Left cardiac atrium (tissue), 4 donors: ENCODE data around the gene BACH2. TPM values are rescaled to one million over a fixed set of nuclear protein-coding genes. Genes with fewer than 3 reads are reported as not detected.
"Not testable (repeated sequence)": the region's sequence is repeated elsewhere in the genome, so short reads cannot be mapped to it uniquely, and the experiment has no call there.

ENCODE experiments used
- ATAC-seq, 2 donors: fragments of 200-7000 bp; cut with Tn5 transposase; one replicate each; pipeline ENCODE4 v1.9.1; 2020; ENCODE audit warnings: mild to moderate bottlenecking in 2 of 2, moderate library complexity in 2 of 2
- DNase-seq: peaks from one replicate; pipeline ENCODE4 v3.0.0-alpha.2; 2020
- intact Hi-C, 2 donors: fragments of 100-400 bp; cut with DNase I; formaldehyde crosslinking; loops; one replicate each; pipeline versions ENCODE4 v1.14.1 to v1.15.1; 2022 to 2023
- total RNA-seq, 2 donors: library from RNA; stranded (reverse); fragmentation: NEBNext Ultra II Directional; extraction: Animal tissue kit (Norgen Biotek cat#: 25700); gene quantifications; one replicate each; pipeline ENCODE4 v1.2.1, GENCODE V29; 2021
- donor health status: DM: no; HTN: yes; CAD: no.
- donor health status: DM: no; HTN: yes; CAD: no; lungs with severe emphysema.
- donor health status: DM: yes; HTN: yes; CAD: no.
- donor health status: Dilated cardiomyopathy.

The BACH2 gene
- total RNA-seq, 2 donors from 2014 or later, result 2.0 to 2.5 TPM

- DNase-seq (peak; percentile 85), ATAC-seq (peak; percentile 99)
Measured at GRCh38 chr6:90285611-90286381, 10.8 kb downstream of the BACH2 start.

GRCh38 chr6:90285042-90285481 is 11.6 kb downstream of the BACH2 start:
- ATAC-seq, result peak in 1 of 2 donors; percentile 32
- intact Hi-C loops, result loop anchor here in 1 of 2 donors (5.0 to 10.0 kb wide), 2 partner anchors 112 to 190 kb away; no protein-coding TSS in a partner anchor
- DNase-seq, result no peak

More at GRCh38 chr6:90285611-90286381, 10.8 kb downstream of the BACH2 start:
- intact Hi-C loops, result loop anchor here in 1 of 2 donors (5.0 to 10.0 kb wide), 2 partner anchors 112 to 189 kb away; no protein-coding TSS in a partner anchor

- intact Hi-C loops, result loop anchor here in 1 of 2 donors (5.0 to 10.0 kb wide), 2 partner anchors 113 to 190 kb away; no protein-coding TSS in a partner anchor
- ATAC-seq (peak; percentile 36 to 91), DNase-seq (no peak)
Measured at GRCh38 chr6:90284236-90285041, 12.2 kb downstream of the BACH2 start.

- intact Hi-C loops, result loop anchor here in 1 of 2 donors (10.0 kb wide), 1 partner anchor 193 kb away; no protein-coding TSS in a partner anchor
- DNase-seq, ATAC-seq: not testable (repeated sequence)
Measured at GRCh38 chr6:90282265-90282664, 14.4 kb downstream of the BACH2 start.

GRCh38 chr6:90278129-90278528 is 18.5 kb downstream of the BACH2 start:
- DNase-seq (no peak), ATAC-seq (no peak)
- intact Hi-C loops, result no loop called here

- DNase-seq (no peak), ATAC-seq (no peak)
- intact Hi-C loops, result no loop called here
Measured at GRCh38 chr6:90277302-90278011, 19.2 kb downstream of the BACH2 start.

GRCh38 chr6:90274451-90275030 is 22.1 kb downstream of the BACH2 start:
- intact Hi-C loops, result no loop called here
- DNase-seq, result no peak
- ATAC-seq, result peak; percentile 55 to 71

- intact Hi-C loops, result no loop called here
- no peak for DNase-seq
- ATAC-seq, result no peak
Measured at GRCh38 chr6:90273863-90274262, 22.8 kb downstream of the BACH2 start.

GRCh38 chr6:90272895-90273294 is 23.7 kb downstream of the BACH2 start:
- ATAC-seq (no peak), DNase-seq (no peak)
- intact Hi-C loops, result no loop called here

- intact Hi-C loops, result no loop called here
- DNase-seq (no peak), ATAC-seq (no peak)
Measured at GRCh38 chr6:90271831-90272230, 24.8 kb downstream of the BACH2 start.

GRCh38 chr6:90269334-90269733 is 27.3 kb downstream of the BACH2 start:
- intact Hi-C loops, result no loop called here
- no peak for ATAC-seq
- DNase-seq, result no peak

GRCh38 chr6:90268178-90268577 is 28.5 kb downstream of the BACH2 start:
- no peak for ATAC-seq
- no peak for DNase-seq
- intact Hi-C loops, result no loop called here

GRCh38 chr6:90266905-90267621 is 29.6 kb downstream of the BACH2 start:
- no peak for DNase-seq
- intact Hi-C loops, result no loop called here
- ATAC-seq, result no peak

- intact Hi-C loops, result no loop called here
- no peak for ATAC-seq
- DNase-seq, result no peak
Measured at GRCh38 chr6:90264561-90264960, 32.1 kb downstream of the BACH2 start.

GRCh38 chr6:90263633-90264032 is 33.0 kb downstream of the BACH2 start:
- intact Hi-C loops, result no loop called here
- DNase-seq, result no peak

GRCh38 chr6:90261801-90262200 is 34.8 kb downstream of the BACH2 start:
- intact Hi-C loops, result no loop called here

More at GRCh38 chr6:90263633-90264032, 33.0 kb downstream of the BACH2 start:
- no peak for ATAC-seq

GRCh38 chr6:90257486-90257738 is 39.2 kb downstream of the BACH2 start:
- DNase-seq (no peak), ATAC-seq (no peak)
- intact Hi-C loops, result no loop called here

More at GRCh38 chr6:90261801-90262200, 34.8 kb downstream of the BACH2 start:
- DNase-seq (no peak), ATAC-seq (no peak)

GRCh38 chr6:90256698-90257485 is 39.8 kb downstream of the BACH2 start:
- ATAC-seq (no peak), DNase-seq (no peak)
- intact Hi-C loops, result no loop called here
